NCI-H226 (cell line): Measurements from ENCODE around the gene TAS2R19.

ENCODE experiments used
- DNase-seq: peaks from one replicate; pipeline ENCODE4 v3.0.0-alpha.2; 2015

TAS2R19 gene

GRCh38 chr12:10986812-10987211, 35.6 kb downstream of the TAS2R19 start, which contains the start of gene TAS2R50:
Gene TAS2R50, minus strand, starts transcription at chr12:10986912. Its CDS starts 52 bp downstream, at chr12:10986860.
- DNase-seq: no peak

GRCh38 chr12:10982244-10982643, 40.2 kb downstream of the TAS2R19 start:
- no peak for DNase-seq

- DNase-seq: no peak
Measured at GRCh38 chr12:10974965-10975364, 47.5 kb downstream of the TAS2R19 start.
